ENCODE measurements around the gene PDE10A. TPM values are rescaled to one million over a fixed set of nuclear protein-coding genes. Genes with fewer than 3 reads are reported as not detected.

The PDE10A gene
- total RNA-seq, 1 experiment from 2014 or later = 0.31 TPM

DNA sequence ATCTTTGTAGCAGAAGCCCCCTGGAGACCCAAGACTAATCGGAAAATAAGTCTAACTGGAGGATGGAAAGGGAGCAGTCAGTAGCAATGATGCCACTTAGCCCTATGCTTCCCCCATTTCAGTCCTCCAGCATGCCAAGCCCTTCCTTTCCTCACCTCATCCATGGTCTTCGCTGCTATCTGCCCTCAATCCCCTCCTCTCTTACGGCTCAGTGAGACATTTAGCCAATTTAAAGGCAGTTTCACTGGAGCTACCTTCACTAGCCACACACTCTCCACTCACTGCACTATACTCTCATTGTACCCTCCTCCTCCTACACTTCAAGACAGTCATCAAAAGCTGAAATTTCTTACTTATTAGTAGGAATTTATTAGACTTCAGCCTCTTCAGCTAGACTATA, 111.2 kb downstream of the PDE10A start:
- no CpG with 5 or more reads among the region's 3 CpGs for WGBS (ENCODE audit: extremely low coverage, insufficient read length, low lambda C conversion rate)
- no peak overlapping the region for H3K27ac ChIP-seq (ENCODE audit: insufficient read length, low read depth, low read length)
- H4K91ac ChIP-seq (ENCODE audit: insufficient read length, low read depth, low read length) = no peak overlapping the region

More for the DNA sequence above, 111.2 kb downstream of the PDE10A start:
- Mint-ChIP-seq H3K36me3 (ENCODE audit: insufficient read depth in 1 of 3, low read depth in 3 of 3) (no peaks in the 10 kb centered on the region; a peak in 1 of 7 replicates), H3K27me3 (ENCODE audit: low read depth) (no peaks in the 10 kb centered on the region; the same call in 1 of the 2 replicates), H3K27ac (no peak overlapping the region), H3K4me3 (no peak overlapping the region), H3K9me3 (no peaks in the 10 kb centered on the region), H3K4me1 (peaks cover 18 to 24% of the 10 kb centered on the region in 2 experiments)
- Histone ChIP-seq H3K9me3 (ENCODE audit: control insufficient read depth, low read depth, low read length) (no peaks in the 10 kb centered on the region), H2AFZ (ENCODE audit: low read length) (no peak overlapping the region), H3K79me2 (ENCODE audit: insufficient read depth, low read length) (no peaks in the 10 kb centered on the region), H3T11ph (ENCODE audit: low read length) (no peak overlapping the region), H4K20me1 (ENCODE audit: control insufficient read depth, insufficient read depth, insufficient read length) (no peaks in the 10 kb centered on the region), H4K5ac (ENCODE audit: insufficient read length, low read depth, low read length) (no peak overlapping the region), H3K23ac (ENCODE audit: insufficient read length, low read depth, low read length) (no peak overlapping the region), H3K27me3 (ENCODE audit: insufficient read depth, low read length) (no peaks in the 10 kb centered on the region), H2BK120ac (ENCODE audit: low read depth, low read length, poor library complexity, severe bottlenecking) (no peak overlapping the region), H3K9ac (ENCODE audit: extremely low read depth, insufficient read length, low read length) (no peak overlapping the region), H2BK20ac (ENCODE audit: low read depth, low read length, poor library complexity, severe bottlenecking) (no peak overlapping the region), H2BK5ac (ENCODE audit: insufficient read length, low read length) (no peak overlapping the region), H2BK12ac (ENCODE audit: insufficient read length, low read depth, low read length) (no peak overlapping the region), H3K4me2 (ENCODE audit: insufficient read depth, insufficient read length, low read length) (no peak overlapping the region), H2BK15ac (ENCODE audit: low read depth, low read length) (no peak overlapping the region), H3K14ac (ENCODE audit: insufficient read depth, low read length) (no peak overlapping the region), H3K79me1 (ENCODE audit: insufficient read depth, low read depth, low read length, poor library complexity, severe bottlenecking) (no peaks in the 10 kb centered on the region), H3K4me1 (ENCODE audit: insufficient read depth, low read length) (no peaks in the 10 kb centered on the region; the same call in 1 of the 2 replicates), H3K4ac (ENCODE audit: low read depth, low read length) (no peak overlapping the region), H3K23me2 (ENCODE audit: insufficient read length, low read depth, low read length, poor library complexity, severe bottlenecking) (no peaks in the 10 kb centered on the region), H4K8ac (replicated peaks; ENCODE audit: insufficient read length, low read depth, low read length) (no peak overlapping the region), H3K18ac (ENCODE audit: insufficient read length, low read depth, low read length) (no peak overlapping the region), H3K56ac (ENCODE audit: insufficient read length, low read depth, low read length) (no peak overlapping the region), H2AK5ac (ENCODE audit: insufficient read length, low read length) (no peak overlapping the region)
- no peak for DNase-seq
- TF ChIP-seq, protein P1, sequence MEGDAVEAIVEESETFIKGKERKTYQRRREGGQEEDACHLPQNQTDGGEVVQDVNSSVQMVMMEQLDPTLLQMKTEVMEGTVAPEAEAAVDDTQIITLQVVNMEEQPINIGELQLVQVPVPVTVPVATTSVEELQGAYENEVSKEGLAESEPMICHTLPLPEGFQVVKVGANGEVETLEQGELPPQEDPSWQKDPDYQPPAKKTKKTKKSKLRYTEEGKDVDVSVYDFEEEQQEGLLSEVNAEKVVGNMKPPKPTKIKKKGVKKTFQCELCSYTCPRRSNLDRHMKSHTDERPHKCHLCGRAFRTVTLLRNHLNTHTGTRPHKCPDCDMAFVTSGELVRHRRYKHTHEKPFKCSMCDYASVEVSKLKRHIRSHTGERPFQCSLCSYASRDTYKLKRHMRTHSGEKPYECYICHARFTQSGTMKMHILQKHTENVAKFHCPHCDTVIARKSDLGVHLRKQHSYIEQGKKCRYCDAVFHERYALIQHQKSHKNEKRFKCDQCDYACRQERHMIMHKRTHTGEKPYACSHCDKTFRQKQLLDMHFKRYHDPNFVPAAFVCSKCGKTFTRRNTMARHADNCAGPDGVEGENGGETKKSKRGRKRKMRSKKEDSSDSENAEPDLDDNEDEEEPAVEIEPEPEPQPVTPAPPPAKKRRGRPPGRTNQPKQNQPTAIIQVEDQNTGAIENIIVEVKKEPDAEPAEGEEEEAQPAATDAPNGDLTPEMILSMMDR (conservative IDR thresholded peaks at IDR 0.05) = no peak

All from H9 (cell line).